Activated CD4-positive, alpha-beta T cell treated with anti-CD3 and anti-CD28 coated beads, Interleukin-2, amount 50 U/mL, for 4 hours (primary cell): Measurements from ENCODE around the gene ARIH1.
A peak's percentile ranks its signal among the peaks of the same experiment; 100 is the strongest.
"Not testable (repeated sequence)": the region's sequence is repeated elsewhere in the genome, so short reads cannot be mapped to it uniquely, and the experiment has no call there.

ENCODE experiments used
- DNase-seq, 2 experiments: peaks; one replicate each; pipeline ENCODE4 v3.0.0-alpha.2; 2020

Gene ARIH1

DNA sequence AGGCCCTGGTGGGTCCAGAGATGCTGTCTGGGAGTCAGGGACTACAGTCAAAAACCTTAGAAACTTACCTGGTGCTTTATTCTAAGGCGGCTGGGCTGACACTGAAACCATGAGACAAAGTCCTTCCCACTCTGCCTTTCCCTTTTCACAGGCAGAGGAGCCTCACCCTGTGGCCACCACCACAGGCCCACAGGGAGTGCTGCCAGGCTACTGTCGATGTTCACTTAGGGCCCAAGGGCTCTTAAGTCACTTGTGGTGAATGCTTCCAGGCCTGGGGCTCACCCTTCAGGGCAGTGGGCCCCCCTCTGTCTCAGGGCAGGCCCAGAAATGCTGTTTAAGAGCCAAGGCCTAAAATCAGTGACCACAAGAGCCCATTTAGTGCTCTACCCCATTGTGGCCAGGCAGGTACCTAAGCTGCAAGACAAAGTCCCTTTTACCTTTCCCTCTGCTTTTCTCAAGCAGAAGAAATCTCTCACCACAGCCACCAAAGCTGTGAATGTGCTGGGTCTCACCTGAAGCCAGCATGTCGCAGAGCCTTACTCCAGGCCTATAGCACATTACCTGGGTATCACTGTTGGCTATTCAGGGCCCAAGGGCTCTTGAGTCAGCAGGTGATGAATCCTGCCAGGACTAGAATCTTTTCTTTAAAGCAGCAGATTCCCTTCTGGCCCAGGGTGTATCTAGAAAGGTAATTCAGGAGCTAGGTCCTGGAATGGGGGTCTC lies 140.8 kb downstream of the ARIH1 start:
- DNase-seq: no peak

DNA sequence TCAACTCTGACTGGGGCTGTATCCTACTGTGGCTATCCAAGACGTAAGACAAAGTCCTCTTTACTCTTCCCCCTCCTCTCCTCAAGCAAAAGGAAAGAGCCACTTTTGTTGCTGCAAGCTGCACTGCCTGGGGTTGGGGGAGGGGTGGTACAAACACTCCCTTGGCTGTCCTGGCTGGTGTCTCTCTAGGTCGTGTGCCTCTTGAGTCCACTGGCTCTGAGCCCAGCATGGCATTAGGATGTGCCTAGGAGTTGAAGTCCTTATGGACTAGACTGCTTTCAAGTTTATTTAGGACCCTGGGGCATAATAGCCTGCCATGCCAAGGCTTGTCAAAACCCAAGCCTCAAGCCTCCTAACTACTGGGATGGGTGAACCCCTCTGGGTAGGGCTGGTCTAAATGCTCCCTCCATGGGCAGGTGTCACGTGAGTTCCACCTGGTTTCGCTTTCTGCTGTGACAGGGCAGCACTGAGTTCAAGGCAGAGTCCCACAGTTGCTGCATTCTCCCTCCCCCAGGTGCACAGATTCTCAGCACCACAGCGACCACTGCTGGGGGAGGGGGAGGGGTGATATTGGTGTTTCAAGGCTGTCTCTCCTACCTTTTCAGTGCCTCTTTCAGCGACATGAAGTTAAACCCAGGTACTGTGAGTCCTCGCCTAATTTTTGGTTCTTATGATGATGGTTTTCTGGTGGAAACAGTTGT lies 141.6 kb downstream of the ARIH1 start:
- peak in 1 of 2 experiments; percentile 1 for DNase-seq

DNA sequence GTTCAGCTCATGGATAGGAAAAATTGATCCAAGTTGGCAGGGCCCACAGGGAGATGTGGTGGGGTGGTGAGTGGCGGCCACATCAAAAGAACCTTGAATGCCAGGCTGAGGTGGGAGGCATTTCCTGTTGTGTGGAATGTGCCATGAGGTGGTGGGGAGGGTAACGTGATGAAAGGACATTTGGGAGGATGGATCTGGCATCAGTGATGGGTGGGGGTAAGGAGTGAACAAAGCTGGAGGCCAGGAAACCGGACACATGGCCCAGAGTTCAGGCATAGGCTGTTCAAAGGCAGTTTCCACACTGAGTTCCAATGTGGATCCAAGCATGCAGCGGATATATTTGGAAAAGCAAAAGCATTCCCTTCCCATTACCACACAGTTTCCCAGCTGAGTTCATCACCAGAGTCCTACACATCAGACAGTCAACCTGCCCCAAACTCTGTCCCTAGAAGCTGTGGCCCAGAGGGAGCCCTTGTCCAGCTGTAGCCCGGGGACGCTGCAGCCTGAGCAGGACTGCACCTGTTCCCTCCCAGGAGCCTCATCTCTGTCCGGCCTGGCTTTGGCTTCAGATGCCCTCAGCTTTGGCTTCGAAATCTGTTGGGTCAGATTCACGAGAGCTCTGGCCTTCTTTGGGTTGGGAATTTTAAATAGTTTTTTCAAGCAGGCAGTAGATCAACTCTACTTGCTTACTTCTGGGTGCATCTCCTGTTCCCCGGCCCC lies 142.5 kb downstream of the ARIH1 start:
- DNase-seq: no peak

DNA sequence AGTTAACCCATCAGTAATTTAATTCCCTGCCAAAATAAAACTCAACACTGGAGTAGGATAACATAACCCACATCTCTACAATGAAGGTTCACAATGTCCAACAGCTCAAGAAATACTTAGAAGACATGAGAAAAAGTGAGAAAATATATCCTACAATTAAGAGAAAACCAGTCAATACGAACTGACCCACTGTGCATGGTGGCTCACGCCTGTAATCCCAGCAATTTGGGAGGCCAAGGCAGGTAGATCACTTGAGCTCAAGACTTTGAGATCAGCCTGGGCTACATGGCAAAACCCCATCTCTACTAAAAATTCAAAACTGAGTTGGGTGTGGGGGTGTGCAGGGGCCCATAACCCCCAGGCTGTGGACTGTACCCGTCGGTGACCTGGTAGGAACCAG lies 149.7 kb downstream of the ARIH1 start:
- not testable (repeated sequence) for DNase-seq

DNA sequence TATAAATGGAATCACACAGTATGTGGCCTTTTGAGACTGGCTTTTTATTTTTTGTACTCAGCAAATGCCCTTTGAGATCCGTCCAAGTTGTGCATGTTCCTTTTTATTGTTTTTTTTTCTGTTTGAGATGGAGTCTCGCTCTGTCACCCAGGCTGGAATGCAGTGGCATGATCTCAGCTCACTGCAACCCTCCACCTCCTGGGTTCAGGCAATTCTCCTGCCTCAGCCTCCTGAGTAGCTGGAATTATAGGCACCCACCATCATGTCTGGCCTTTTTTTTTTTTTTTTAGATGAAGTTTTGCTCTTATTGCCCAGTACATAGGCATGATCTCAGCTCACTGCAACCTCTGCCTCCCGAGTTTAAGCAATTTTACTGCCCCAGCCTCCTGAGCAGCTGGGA lies 152.0 kb downstream of the ARIH1 start:
- DNase-seq: not testable (repeated sequence)

DNA sequence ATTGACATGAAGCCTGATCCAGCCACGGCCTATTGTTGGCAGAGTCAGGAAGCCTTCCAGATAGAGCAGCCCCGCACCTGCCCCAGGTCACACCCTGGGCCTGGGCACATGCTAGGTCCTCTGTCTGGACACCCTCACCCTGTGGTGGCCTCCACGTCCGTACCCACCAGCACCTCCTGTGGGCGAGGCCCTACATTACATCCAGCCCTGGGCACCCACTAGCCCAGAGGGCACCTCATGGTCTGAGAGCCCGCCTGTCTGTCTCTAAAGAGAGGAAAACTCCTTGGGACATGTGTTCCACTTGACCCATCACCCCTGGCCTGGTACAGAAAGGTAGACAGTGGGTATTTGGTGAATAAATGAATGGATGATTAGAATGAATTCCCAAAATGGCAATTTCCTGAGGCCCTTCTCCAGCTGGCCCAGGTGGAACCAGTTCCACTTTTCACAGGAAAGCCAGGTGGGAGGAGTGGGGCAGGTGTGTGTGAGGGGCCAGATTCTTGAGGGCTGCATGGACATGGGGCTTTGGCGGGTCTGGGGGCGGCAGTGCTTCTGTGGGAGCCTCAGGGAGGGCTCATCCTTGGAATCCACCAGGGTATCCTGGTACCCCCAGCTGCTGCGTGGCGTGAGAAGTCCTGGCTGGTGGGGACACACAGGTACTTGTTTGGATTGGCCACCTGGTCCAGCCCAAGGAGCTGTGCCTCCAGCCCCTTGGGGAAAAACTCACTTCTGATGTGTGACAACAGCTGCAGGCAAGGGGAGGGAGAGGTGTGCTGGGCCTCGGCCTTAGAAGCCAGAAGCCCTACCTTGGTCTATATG lies 154.3 kb downstream of the ARIH1 start:
- not testable (repeated sequence) for DNase-seq

DNA sequence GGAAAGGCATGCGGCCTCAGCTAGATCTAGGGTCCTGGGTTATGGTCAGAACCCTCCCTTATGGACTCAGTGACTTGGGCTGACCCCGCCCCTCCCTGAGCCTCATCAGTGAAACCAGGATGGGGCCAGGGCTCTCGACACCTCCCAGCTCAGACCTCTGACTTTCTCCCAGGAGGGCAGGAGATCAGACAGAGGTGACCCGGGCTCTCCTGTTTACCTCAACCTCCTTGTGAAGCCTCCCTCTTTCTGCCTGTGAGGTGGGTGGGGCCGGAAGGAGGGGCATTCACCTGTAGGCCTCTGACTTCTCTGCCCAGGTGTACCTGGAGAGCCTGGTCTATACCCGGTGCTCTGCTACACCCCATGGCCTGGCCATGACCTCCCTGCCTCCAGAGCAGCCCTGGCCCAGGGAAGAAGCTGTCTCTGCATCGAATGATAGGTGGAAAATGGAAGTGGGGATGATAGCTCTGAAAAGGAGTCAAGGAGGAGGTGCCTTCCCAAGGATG lies 155.0 kb downstream of the ARIH1 start:
- not testable (repeated sequence) for DNase-seq

DNA sequence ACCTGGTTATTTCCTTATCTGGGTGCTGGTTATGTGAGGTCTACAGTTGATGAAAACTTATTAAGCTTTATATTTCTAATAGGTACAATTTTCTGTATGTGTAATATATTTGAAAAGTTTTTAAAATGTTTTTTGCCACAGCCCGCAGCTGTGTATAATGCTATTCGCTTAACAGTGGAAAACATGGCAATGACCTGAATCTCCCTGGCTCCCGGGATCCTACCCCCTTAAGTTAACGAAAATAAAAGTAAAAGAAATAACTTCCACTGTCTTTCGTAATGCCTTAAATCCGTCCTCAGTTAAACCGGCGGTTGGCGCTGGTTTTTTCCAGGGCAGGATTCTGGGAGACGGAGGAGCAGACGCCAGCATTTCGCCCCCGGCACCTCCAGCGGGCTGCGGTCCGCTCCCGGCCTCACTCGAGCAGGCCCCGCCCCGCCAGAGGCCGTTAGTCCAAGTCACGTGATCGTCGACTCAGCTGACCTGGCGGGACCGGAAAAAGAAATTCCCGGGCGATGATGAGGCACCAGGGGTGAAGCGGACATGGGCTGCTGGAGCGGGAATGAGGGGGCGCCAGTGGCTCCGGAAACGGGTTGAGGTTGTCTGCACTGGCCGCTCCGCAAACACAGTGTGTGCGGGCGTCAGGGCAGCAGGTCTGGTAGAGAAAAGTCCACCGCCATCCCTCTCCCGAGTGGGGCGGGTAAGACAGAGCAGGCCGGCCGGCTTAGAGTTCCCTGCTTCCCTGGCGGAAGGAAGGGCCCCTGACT lies 162.6 kb downstream of the ARIH1 start:
- peak; percentile 20 to 35 for DNase-seq

DNA sequence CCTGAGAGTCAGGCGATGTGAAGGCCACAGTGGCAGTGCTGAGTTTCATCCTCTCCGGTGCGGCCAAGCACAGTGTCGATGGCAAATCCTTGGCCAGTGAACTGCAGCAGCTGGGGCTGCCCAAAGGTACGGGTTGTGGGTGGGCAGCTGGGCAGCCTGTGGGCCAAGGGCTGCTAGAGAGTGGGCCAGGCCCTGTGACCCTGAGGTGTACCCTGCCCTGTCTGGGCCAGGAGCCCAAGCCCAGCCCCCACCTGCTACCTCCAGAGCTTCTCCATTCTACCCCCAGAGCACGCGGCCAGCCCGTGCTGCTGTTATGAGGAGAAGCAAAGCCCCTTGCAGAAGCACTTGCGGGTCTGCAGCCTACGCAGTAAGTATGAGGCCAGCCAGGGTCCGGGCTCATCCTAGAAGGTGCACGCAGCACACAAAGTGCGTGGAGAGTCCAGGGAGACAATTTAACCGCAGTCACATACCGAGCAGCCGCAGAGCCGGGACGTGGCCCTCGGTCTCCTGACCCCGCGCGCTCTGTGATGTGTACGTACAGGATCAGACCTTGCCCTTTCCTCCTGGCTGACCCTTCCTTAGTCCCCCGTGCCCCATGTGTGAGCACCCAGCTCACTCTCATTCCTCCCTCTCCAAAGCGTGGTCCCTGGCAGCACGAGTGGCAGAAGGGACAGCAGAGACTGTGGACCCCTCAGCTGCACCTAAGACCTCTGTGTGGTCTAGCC lies 165.8 kb downstream of the ARIH1 start:
- not testable (repeated sequence) for DNase-seq

DNA sequence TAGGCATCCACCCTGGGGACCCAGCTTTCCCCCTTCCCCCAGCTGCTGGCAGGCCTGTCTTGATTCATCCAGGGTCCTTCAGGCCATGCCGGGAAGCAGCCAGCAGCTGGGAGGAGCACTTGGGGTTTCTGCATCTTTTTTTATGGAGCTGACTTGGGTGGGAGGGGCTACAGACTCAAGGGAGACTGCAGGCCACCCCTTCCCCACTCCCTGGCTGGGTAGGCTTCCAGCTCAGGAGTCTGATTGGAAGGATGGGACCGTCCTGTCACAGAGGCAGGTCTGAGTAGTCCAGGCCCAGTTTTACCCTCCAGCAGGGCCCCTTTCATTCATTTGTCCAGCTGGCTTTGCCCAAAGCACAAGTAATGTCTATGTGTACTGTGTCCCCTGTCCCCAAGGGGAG lies 168.1 kb downstream of the ARIH1 start:
- not testable (repeated sequence) for DNase-seq

DNA sequence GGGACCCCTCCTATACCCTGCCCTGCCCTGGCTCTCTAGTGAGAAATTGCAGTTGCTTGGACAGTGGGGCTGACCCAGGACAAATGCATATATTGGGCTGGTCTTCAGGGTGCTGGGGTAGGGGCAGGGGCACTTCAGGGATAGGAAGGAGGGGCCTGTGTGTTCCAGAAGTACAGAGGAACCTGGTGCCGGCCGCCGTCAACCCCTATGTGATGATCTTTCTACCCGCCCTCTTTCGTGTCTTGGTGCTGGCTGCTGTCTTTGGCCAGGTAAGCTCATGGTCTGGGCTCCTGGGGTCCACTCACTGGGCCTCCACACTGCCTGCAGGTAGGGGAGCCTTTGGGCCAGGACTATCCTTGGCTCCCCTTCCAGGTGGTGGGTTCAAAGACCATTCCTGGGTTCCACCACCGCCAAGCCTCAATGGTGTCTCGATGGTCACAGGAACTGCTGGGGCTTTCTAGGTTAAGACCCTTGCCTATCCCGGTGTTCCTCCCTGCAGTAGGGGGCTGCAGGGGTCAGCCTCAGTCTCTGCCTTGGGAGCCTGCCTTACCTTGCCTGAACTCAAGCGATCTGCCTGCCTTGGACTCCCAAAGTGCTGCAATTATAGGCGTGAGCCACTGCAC lies 174.6 kb downstream of the ARIH1 start:
- DNase-seq: not testable (repeated sequence)
